K562 (cell line): Measurements from ENCODE around the gene COPA. TPM values are rescaled to one million over a fixed set of nuclear protein-coding genes. Genes with fewer than 3 reads are reported as not detected.

Experiments
- CBX3 ChIP-seq, 2 experiments: IDR thresholded peaks; 1 replicate in 1 of 2; 2 replicates in 1 of 2; pipeline ENCODE4 v1.6.1; 2012; ENCODE audit warnings: inconsistent platforms in 2 of 2, low read length in 2 of 2, borderline replicate concordance in 1 of 2, control low read depth in 1 of 2
- CCAR2 ChIP-seq: fragments of 200-400 bp; formaldehyde crosslinking; IDR thresholded peaks from 2 replicates; pipeline ENCODE4 v1.6.1; 2017; ENCODE audit warnings: mild to moderate bottlenecking, low read depth, low read length
- EP300 ChIP-seq: IDR thresholded peaks from 2 replicates; pipeline ENCODE4 v1.6.1; 2012; ENCODE audit warnings: low read length, improper control_type of control experiment
- ETS1 ChIP-seq: conservative IDR thresholded peaks from 2 replicates; pipeline ENCODE4 v1.6.1; 2011; ENCODE audit warnings: low read depth, mild to moderate bottlenecking, low read length; ENCODE audit not compliant: control insufficient read depth
- FUS ChIP-seq: fragments of 200-400 bp; formaldehyde crosslinking; optimal IDR thresholded peaks from 2 replicates; pipeline ENCODE3; 2017; ENCODE audit warnings: low read depth, low read length
- GABPA ChIP-seq: fragments of 200-800 bp; sonication (Bioruptor generic); conservative IDR thresholded peaks from 2 replicates; pipeline ENCODE4 v1.6.1; 2016; ENCODE audit warnings: low read depth, missing genetic modification characterization, missing compliant biosample characterization
- MNT ChIP-seq, 2 experiments: fragments of 450-650 bp; conservative IDR thresholded peaks; 2 replicates each; pipeline ENCODE4 v1.6.1; 2017; ENCODE audit warnings: mild to moderate bottlenecking in 2 of 2, moderate library complexity in 2 of 2
- MTA2 ChIP-seq: fragments of 450-650 bp; IDR thresholded peaks from 2 replicates; pipeline ENCODE4 v1.6.1; 2016; ENCODE audit warnings: low read depth
- PCBP1 ChIP-seq: fragments of 200-400 bp; formaldehyde crosslinking; IDR thresholded peaks from 2 replicates; pipeline ENCODE4 v1.6.1; 2018; ENCODE audit warnings: mild to moderate bottlenecking, low read depth, low read length; ENCODE audit not compliant: poor library complexity, severe bottlenecking
- PRMT5 ChIP-seq: sonication (generic); formaldehyde crosslinking; IDR thresholded peaks from 2 replicates; pipeline ENCODE4 v1.5.0; 2020; ENCODE audit warnings: missing genetic modification reagents
- ZBTB17 ChIP-seq: fragments of 450-650 bp; formaldehyde crosslinking; IDR thresholded peaks from 2 replicates; pipeline ENCODE4 v1.4.0; 2020; ENCODE audit warnings: mild to moderate bottlenecking
- ZFPM2 ChIP-seq: fragments of 250-450 bp; sonication (Bioruptor Pico); IDR thresholded peaks from 2 replicates; pipeline ENCODE4 v1.5.1; 2022; ENCODE audit warnings: mild to moderate bottlenecking
- ZNF133 ChIP-seq: fragments of 250-450 bp; sonication (Bioruptor Pico); IDR thresholded peaks from 2 replicates; pipeline ENCODE4 v1.4.0; 2020; ENCODE audit warnings: mild to moderate bottlenecking
- ZNF165 ChIP-seq: fragments of 250-450 bp; sonication (Bioruptor Pico); IDR thresholded peaks from 2 replicates; pipeline ENCODE4 v1.4.0; 2020; ENCODE audit warnings: borderline replicate concordance
- polyA plus RNA-seq, 8 experiments: library from polyadenylated mRNA; depleted of rRNA in 4 of 8; stranded (reverse) in 5 of 8; unstranded in 3 of 8; fragments of >200 nt; fragmentation: Nextera tagmentation in 2 of 8; fragmentation: Illumina TruSeq in 1 of 8; extraction: Ambion mirVana in 2 of 8; extraction: Trizol in 1 of 8; gene quantifications; 2 replicates each; pipeline versions ENCODE4 v1.2.1 to v1.2.3, GENCODE V29; 2011 to 2014; ENCODE audit warnings: inconsistent platforms in 1 of 8, missing spikeins in 1 of 8
- total RNA-seq, 7 experiments: library from RNA; depleted of rRNA in 6 of 7; stranded (reverse); fragments of >200 nt in 6 of 7; fragmentation: Illumina TruSeq in 2 of 7; extraction: Trizol in 2 of 7; gene quantifications; 2 replicates each; pipeline versions ENCODE4 v1.2.1 to v1.2.3, GENCODE V29; 2011 to 2021; ENCODE audit warnings: low replicate concordance in 1 of 7
- TF ChIP-seq, protein P1 (sequence below): fragments of 450-650 bp; IDR thresholded peaks from 2 replicates; pipeline ENCODE4 v1.6.1; 2016; ENCODE audit warnings: borderline replicate concordance
- TF ChIP-seq, protein P2 (sequence below): fragments of 450-650 bp; formaldehyde crosslinking; IDR thresholded peaks from 2 replicates; pipeline ENCODE4 v1.4.0; 2020; ENCODE audit warnings: mild to moderate bottlenecking, moderate library complexity

The COPA gene
- total and polyA plus RNA-seq, 9 of the 15 experiments (the other 6 are each of a cell fraction or from before 2014, with no cell fraction given), result 49.8 to 222 (median 110) TPM

GRCh38 chr1:160284782-160285344 is 58.2 kb downstream of the COPA start, which contains the start of gene PEX19 (continued):
- TF ChIP-seq, protein P1, sequence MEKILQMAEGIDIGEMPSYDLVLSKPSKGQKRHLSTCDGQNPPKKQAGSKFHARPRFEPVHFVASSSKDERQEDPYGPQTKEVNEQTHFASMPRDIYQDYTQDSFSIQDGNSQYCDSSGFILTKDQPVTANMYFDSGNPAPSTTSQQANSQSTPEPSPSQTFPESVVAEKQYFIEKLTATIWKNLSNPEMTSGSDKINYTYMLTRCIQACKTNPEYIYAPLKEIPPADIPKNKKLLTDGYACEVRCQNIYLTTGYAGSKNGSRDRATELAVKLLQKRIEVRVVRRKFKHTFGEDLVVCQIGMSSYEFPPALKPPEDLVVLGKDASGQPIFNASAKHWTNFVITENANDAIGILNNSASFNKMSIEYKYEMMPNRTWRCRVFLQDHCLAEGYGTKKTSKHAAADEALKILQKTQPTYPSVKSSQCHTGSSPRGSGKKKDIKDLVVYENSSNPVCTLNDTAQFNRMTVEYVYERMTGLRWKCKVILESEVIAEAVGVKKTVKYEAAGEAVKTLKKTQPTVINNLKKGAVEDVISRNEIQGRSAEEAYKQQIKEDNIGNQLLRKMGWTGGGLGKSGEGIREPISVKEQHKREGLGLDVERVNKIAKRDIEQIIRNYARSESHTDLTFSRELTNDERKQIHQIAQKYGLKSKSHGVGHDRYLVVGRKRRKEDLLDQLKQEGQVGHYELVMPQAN, result peak; percentile 81
- no peak for TF ChIP-seq ZNF165 (CRISPR knock-in tag)
- TF ChIP-seq PRMT5 (CRISPR knock-in tag), result no peak
- TF ChIP-seq FUS, result no peak
- no peak; the same call in 1 of the 2 replicates for TF ChIP-seq ETS1
- TF ChIP-seq, protein P2, sequence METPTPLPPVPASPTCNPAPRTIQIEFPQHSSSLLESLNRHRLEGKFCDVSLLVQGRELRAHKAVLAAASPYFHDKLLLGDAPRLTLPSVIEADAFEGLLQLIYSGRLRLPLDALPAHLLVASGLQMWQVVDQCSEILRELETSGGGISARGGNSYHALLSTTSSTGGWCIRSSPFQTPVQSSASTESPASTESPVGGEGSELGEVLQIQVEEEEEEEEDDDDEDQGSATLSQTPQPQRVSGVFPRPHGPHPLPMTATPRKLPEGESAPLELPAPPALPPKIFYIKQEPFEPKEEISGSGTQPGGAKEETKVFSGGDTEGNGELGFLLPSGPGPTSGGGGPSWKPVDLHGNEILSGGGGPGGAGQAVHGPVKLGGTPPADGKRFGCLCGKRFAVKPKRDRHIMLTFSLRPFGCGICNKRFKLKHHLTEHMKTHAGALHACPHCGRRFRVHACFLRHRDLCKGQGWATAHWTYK (CRISPR knock-in tag), result no peak
- no peak for TF ChIP-seq CCAR2
- no peak for TF ChIP-seq GABPA (tag)
- TF ChIP-seq MTA2, result no peak
- TF ChIP-seq CBX3 (IDR thresholded peaks at IDR 0.05; ENCODE audit: borderline replicate concordance in 1 of 2, low read length in 2 of 2), result peak in 1 of 2 experiments; percentile 13; a peak in 1 of 3 replicates
- no peak for TF ChIP-seq PCBP1
- TF ChIP-seq ZBTB17 (CRISPR knock-in tag), result no peak
- peak; percentile 84 to 91 for TF ChIP-seq MNT (conservative IDR thresholded peaks at IDR 0.05)
- no peak for TF ChIP-seq ZFPM2 (CRISPR knock-in tag)
- TF ChIP-seq ZNF133, result no peak
- peak; percentile 17; the same call in 1 of the 2 replicates for TF ChIP-seq EP300
